LNCaP clone FGC (cell line): Measurements from ENCODE around the gene EMCN.

Experiments used
- DNase-seq: peaks from one replicate; pipeline ENCODE4 v3.0.0-alpha.2; 2011; ENCODE audit warnings: low read depth
- H3K4me3 ChIP-seq: 2 replicates; pipeline ENCODE4 v1.5.1; 2011; ENCODE audit warnings: mild to moderate bottlenecking, low read depth, low read length, control low read depth
- CTCF ChIP-seq: IDR thresholded peaks from 2 replicates; pipeline ENCODE4 v1.5.1; 2012; ENCODE audit warnings: mild to moderate bottlenecking; ENCODE audit not compliant: control insufficient read depth, insufficient read depth; ENCODE audit errors: extremely low read depth

The EMCN gene

DNA sequence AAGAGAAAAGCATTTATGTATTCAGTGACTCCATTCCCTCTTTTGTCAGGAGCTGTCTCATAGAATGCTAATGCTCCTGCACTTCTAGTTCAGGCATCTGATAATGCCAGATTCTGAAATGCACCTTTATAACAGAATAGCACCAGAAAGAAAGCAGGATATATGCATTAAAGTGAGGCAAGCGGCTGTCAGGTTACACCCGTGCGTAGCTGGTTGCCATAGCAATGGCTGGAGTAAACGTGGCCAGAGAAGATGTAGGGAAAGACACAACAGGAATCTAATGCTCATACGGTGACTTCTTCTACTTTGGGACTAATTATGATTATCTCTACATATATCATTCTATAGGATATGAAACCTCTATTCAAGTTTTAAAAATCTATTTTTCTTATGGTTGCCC, 5.9 kb downstream of the EMCN start:
- no peak for DNase-seq
- no peak for TF ChIP-seq CTCF
- H3K4me3 ChIP-seq: no peak overlapping the region

GRCh38 chr4:100510551-100510950, 7.3 kb downstream of the EMCN start:
- TF ChIP-seq CTCF: no peak
- DNase-seq: no peak

GRCh38 chr4:100509386-100509785, 8.4 kb downstream of the EMCN start:
- no peak for TF ChIP-seq CTCF
- no peak for DNase-seq
- H3K4me3 ChIP-seq: no peak overlapping the region

More at GRCh38 chr4:100510551-100510950, 7.3 kb downstream of the EMCN start:
- no peak overlapping the region for H3K4me3 ChIP-seq

DNA sequence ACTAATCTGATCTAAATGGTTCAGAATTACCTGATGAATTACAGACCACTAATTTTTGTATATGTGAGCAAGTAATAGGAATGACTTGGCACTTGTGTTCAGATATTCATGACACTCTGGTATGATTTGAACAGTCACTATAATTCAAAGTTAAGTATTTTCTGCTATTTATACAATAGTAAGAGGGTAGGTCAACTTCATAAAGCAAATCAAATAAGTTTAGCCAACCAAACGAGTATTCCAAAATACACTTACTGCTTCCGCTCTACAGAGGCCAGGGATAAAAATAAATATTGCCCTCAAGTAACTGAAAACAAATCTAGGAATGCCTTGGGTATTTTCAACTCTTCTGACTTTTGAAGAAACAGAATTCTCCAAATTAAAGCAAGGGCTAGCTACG, 9.1 kb downstream of the EMCN start:
- no peak for TF ChIP-seq CTCF
- DNase-seq: no peak
- no peak overlapping the region for H3K4me3 ChIP-seq

DNA sequence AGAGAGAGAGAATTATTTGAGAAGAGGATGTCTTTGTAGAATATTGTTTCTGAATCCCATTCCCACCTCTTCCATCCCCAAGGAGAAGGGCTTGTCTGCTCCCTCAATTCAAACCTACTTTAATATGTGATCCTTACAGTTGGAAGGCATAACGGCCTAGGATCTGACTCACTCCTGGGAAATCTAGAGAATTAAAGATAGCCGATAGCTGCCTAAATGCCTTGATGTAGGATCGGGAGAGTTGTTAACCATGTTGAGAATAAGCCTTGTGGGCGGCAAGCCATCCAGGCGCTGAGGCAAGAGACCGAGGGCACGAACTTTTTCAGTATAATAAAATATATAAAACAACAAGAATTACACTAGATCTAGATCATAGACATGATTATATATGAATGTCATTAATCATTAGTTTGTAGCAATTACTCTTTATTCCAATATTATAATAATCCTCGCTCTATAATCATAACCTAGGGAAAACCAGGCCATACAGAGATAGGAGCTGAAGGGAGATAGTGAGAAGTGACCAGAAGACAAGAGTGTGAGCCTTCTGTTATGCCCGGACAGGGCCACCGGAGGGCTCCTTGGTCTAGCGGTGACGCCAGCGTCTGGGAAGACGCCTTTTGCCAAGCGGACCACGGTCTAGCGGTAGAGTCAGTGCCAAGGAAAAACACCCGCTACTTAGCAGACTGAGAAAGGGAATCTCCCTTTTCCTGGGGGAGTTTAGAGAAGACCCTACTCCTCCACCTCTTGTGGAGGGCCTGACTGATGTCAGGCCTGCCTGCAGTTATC, 13.5 kb downstream of the EMCN start:
- DNase-seq: no peak
- no peak for TF ChIP-seq CTCF
- no peak overlapping the region for H3K4me3 ChIP-seq

DNA sequence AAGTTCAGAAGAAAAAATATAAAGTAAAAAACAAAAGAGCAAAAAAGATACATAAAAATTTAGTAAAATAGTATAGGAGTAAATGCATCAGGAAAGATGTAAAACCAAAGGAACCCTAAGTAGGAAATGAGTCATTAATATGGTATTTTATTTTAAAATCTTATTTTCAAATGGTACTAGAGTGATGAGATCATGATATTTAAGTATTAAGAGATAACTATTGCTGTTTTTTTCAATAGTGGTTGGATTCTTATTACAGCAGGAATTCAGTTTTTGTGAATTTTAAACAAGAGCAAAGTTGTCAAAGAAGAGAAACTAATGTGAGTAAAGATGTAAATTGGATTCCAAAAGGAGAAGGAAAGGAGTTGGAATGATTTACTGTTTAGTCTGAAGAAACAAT, 20.0 kb downstream of the EMCN start:
- no peak for DNase-seq
- H3K4me3 ChIP-seq: no peak overlapping the region
- no peak for TF ChIP-seq CTCF

- peak; percentile 85 for DNase-seq
- H3K4me3 ChIP-seq: no peak overlapping the region
- no peak for TF ChIP-seq CTCF
Observed at GRCh38 chr4:100495074-100495473, 22.7 kb downstream of the EMCN start.
